Left ventricle myocardium superior (tissue), 1 donor: ENCODE data around the gene TM6SF1. TPM values are rescaled to one million over a fixed set of nuclear protein-coding genes. Genes with fewer than 3 reads are reported as not detected.
"Not testable (repeated sequence)": the region's sequence is repeated elsewhere in the genome, so short reads cannot be mapped to it uniquely, and the experiment has no call there.

Experiments
- ATAC-seq: fragments of 200-7000 bp; cut with Tn5 transposase; one replicate; pipeline ENCODE4 v1.9.1; 2020; ENCODE audit warnings: mild to moderate bottlenecking, moderate library complexity
- DNase-seq: peaks from one replicate; pipeline ENCODE4 v3.0.0-alpha.2; 2020
- intact Hi-C: fragments of 100-400 bp; cut with micrococcal nuclease; formaldehyde crosslinking; loops from one replicate; pipeline ENCODE4 v1.11.0; 2022
- total RNA-seq: library from RNA; stranded (reverse); fragmentation: NEBNext Ultra II Directional; extraction: Animal tissue kit (Norgen Biotek cat#: 25700); gene quantifications from one replicate; pipeline ENCODE4 v1.2.1, GENCODE V29; 2021
- donor health status: DM: no; HTN: yes; CAD: no; lungs with severe emphysema.

Gene TM6SF1
- total RNA-seq, 1 donor from 2014 or later: 6.5 TPM

- DNase-seq, intact Hi-C loops, ATAC-seq: not testable (repeated sequence)
Observed at GRCh38 chr15:83085864-83086552, 21.4 kb upstream of the TM6SF1 start.

- DNase-seq: no peak
- intact Hi-C loops: no loop called here
- no peak for ATAC-seq
Observed at GRCh38 chr15:83087576-83087975, 19.9 kb upstream of the TM6SF1 start.

- no peak for ATAC-seq
- DNase-seq: no peak
- intact Hi-C loops: no loop called here
Observed at GRCh38 chr15:83088876-83089275, 18.6 kb upstream of the TM6SF1 start.

- no peak for DNase-seq
Observed at GRCh38 chr15:83090465-83090864, 17.0 kb upstream of the TM6SF1 start.

GRCh38 chr15:83091965-83092308, 15.5 kb upstream of the TM6SF1 start:
- ATAC-seq, intact Hi-C loops, DNase-seq: not testable (repeated sequence)

More at GRCh38 chr15:83090465-83090864, 17.0 kb upstream of the TM6SF1 start:
- ATAC-seq: no peak
- intact Hi-C loops: no loop called here

GRCh38 chr15:83092309-83092976, 15.0 kb upstream of the TM6SF1 start:
- intact Hi-C loops: no loop called here
- ATAC-seq (peak; percentile 79), DNase-seq (no peak)

GRCh38 chr15:83094583-83094982, 12.9 kb upstream of the TM6SF1 start:
- intact Hi-C loops: no loop called here
- DNase-seq (no peak), ATAC-seq (no peak)

- no peak for ATAC-seq
- intact Hi-C loops: no loop called here
- no peak for DNase-seq
Observed at GRCh38 chr15:83098079-83098478, 9.4 kb upstream of the TM6SF1 start.

- no peak for DNase-seq
- ATAC-seq: peak; percentile 52
- intact Hi-C loops: no loop called here
Observed at GRCh38 chr15:83099290-83099689, 8.2 kb upstream of the TM6SF1 start.

- peak; percentile 68 for ATAC-seq
- no peak for DNase-seq
- intact Hi-C loops: no loop called here
Observed at GRCh38 chr15:83100097-83100646, 7.3 kb upstream of the TM6SF1 start.

GRCh38 chr15:83102346-83102745, 5.1 kb upstream of the TM6SF1 start:
- ATAC-seq (no peak), DNase-seq (no peak)
- intact Hi-C loops: no loop called here

- ATAC-seq: no peak
- DNase-seq: no peak
- intact Hi-C loops: no loop called here
Observed at GRCh38 chr15:83104141-83104540, 3.3 kb upstream of the TM6SF1 start.

- intact Hi-C loops: no loop called here
- DNase-seq (no peak), ATAC-seq (no peak)
Observed at GRCh38 chr15:83105440-83105839, 2.0 kb upstream of the TM6SF1 start.

GRCh38 chr15:83107841-83108181, 366 bp downstream of the TM6SF1 start:
- ATAC-seq (no peak), DNase-seq (peak; percentile 30)
- intact Hi-C loops: no loop called here

- intact Hi-C loops: no loop called here
- peak; percentile 77 for ATAC-seq
Observed at GRCh38 chr15:83108266-83109219, 1.1 kb downstream of the TM6SF1 start.

GRCh38 chr15:83109532-83109931, 2.1 kb downstream of the TM6SF1 start:
- intact Hi-C loops: no loop called here
- ATAC-seq: no peak
- no peak for DNase-seq

More at GRCh38 chr15:83108266-83109219, 1.1 kb downstream of the TM6SF1 start:
- DNase-seq: peak; percentile 71

GRCh38 chr15:83110381-83110780, 2.9 kb downstream of the TM6SF1 start:
- intact Hi-C loops: no loop called here
- DNase-seq: no peak

GRCh38 chr15:83111149-83111548, 3.7 kb downstream of the TM6SF1 start:
- DNase-seq: no peak
- no peak for ATAC-seq
- intact Hi-C loops: no loop called here

More at GRCh38 chr15:83110381-83110780, 2.9 kb downstream of the TM6SF1 start:
- no peak for ATAC-seq

GRCh38 chr15:83112233-83112955, 4.9 kb downstream of the TM6SF1 start:
- ATAC-seq (peak; percentile 44), DNase-seq (no peak)
- intact Hi-C loops: no loop called here
